Measurements from ENCODE around the gene MYO19. TPM values are rescaled to one million over a fixed set of nuclear protein-coding genes. Genes with fewer than 3 reads are reported as not detected.

Gene MYO19
- total RNA-seq, 1 experiment from 2014 or later: 167 TPM

- ChIA-PET CTCF (interaction anchor here (0.6 to 2.3 kb wide), 4 partner anchors 11 to 58 kb away, joined by 3 to 16 read pairs (median 4); partner anchors contain the start of genes MRM1, MYO19 and PIGW), POLR2A (interaction anchor here (0.9 to 2.8 kb wide), 4 partner anchors 9 to 59 kb away, joined by 3 to 30 read pairs (median 5); partner anchors contain the start of genes MRM1, MYO19, PIGW and ZNHIT3), RAD21 (ENCODE audit: low non-redundant PET in 1 of 2, low total read pairs in 2 of 2, uncharacterized antibody in 2 of 2, unreplicated experiment in 2 of 2) (interaction anchor here in 1 of 2 experiments (1.2 kb wide), 1 partner anchor 56 kb away, joined by 5 read pairs; the partner anchor contains the start of gene MRM1)
- Histone ChIP-seq H2AFZ (ENCODE audit: low read depth, low read length, poor library complexity, severe bottlenecking) (no peak overlapping the region), H4K20me1 (ENCODE audit: insufficient read depth) (no peaks in the 10 kb centered on the region; the same call in 1 of the 2 replicates), H3K36me3 (ENCODE audit: control insufficient read depth in 1 of 2, insufficient read depth in 2 of 2, low read length in 2 of 2) (peaks cover 0 to 6% of the 10 kb centered on the region in 2 experiments; a peak in 2 of 4 replicates), H3K79me2 (ENCODE audit: insufficient read depth, low read length) (peaks cover 70% of the 10 kb centered on the region), H3K9me2 (ENCODE audit: insufficient read depth) (no peaks in the 10 kb centered on the region), H3K9me3 (ENCODE audit: control insufficient read depth in 1 of 2, insufficient read depth in 1 of 2, low read depth in 1 of 2, low read length in 2 of 2) (no peaks in the 10 kb centered on the region), H3K4me3 (replicated peaks in 1 of 2; ENCODE audit: low read depth in 1 of 2, low read length in 2 of 2) (peak overlapping the region; percentile 80 to 97), H3K9ac (ENCODE audit: low read length) (peak overlapping the region; percentile 95), H3K27me3 (ENCODE audit: insufficient read depth, low read length) (no peaks in the 10 kb centered on the region), H3K27ac (ENCODE audit: low read depth, low read length) (peak overlapping the region; percentile 86), H3K4me2 (ENCODE audit: low read length) (peak overlapping the region; percentile 97), H3K4me1 (ENCODE audit: control insufficient read depth in 1 of 2, insufficient read depth in 2 of 2, low read length in 2 of 2) (peaks cover 11 to 26% of the 10 kb centered on the region in 2 experiments; a peak in 3 of 4 replicates)
- DNase-seq (ENCODE audit: low read depth, low spot score) (peak; percentile 93), ATAC-seq (peak; percentile 83)
- no TSS peak for BruUV-seq (replicated peaks)
- intact Hi-C loops (cut with micrococcal nuclease): loop anchor here (1.0 to 5.0 kb wide), 2 partner anchors 11 to 57 kb away; partner anchors contain the start of genes MRM1, MYO19 and PIGW
- TF ChIP-seq TCF7L2 (IDR thresholded peaks at IDR 0.05; ENCODE audit: borderline replicate concordance, extremely low read depth, insufficient read depth, insufficient read length) (peak; percentile 25), SRF (IDR thresholded peaks at IDR 0.05; ENCODE audit: low read depth) (no peak), EZH2phosphoT487 (IDR thresholded peaks at IDR 0.05; ENCODE audit: borderline replicate concordance) (no peak), EZH2 (IDR thresholded peaks at IDR 0.05) (no peak), RAD21 (IDR thresholded peaks at IDR 0.05; ENCODE audit: low read depth) (no peak), JUND (IDR thresholded peaks at IDR 0.05) (no peak), CEBPB (IDR thresholded peaks at IDR 0.05; ENCODE audit: low read depth) (peak; percentile 86), FOSL1 (IDR thresholded peaks at IDR 0.05; ENCODE audit: low read depth) (no peak), CBX3 (IDR thresholded peaks at IDR 0.05; ENCODE audit: low read depth) (no peak), SP1 (IDR thresholded peaks at IDR 0.05; ENCODE audit: low read depth) (peak; percentile 64), ELF1 (IDR thresholded peaks at IDR 0.05; ENCODE audit: borderline replicate concordance, low read depth) (no peak), ZFX (IDR thresholded peaks at IDR 0.05) (peak; percentile 90), EGR1 (IDR thresholded peaks at IDR 0.05; ENCODE audit: low read depth) (no peak), ZNF274 (IDR thresholded peaks at IDR 0.05; ENCODE audit: low read depth, low read length) (no peak), YY1 (IDR thresholded peaks at IDR 0.05; ENCODE audit: extremely low read depth, insufficient replicate concordance, low read depth, low read length) (peak; percentile 73), POLR2AphosphoS5 (IDR thresholded peaks at IDR 0.05; ENCODE audit: low read depth, low read length) (peak; percentile 75; the same call in 1 of the 2 replicates), MAX (IDR thresholded peaks at IDR 0.05) (peak; percentile 80), POLR2A (IDR thresholded peaks at IDR 0.05; ENCODE audit: borderline replicate concordance, extremely low read depth, insufficient read depth, insufficient read length) (no peak), SIN3A (IDR thresholded peaks at IDR 0.05; ENCODE audit: low read depth) (peak; percentile 34; the same call in 1 of the 2 replicates)
- TF ChIP-seq, protein P1, sequence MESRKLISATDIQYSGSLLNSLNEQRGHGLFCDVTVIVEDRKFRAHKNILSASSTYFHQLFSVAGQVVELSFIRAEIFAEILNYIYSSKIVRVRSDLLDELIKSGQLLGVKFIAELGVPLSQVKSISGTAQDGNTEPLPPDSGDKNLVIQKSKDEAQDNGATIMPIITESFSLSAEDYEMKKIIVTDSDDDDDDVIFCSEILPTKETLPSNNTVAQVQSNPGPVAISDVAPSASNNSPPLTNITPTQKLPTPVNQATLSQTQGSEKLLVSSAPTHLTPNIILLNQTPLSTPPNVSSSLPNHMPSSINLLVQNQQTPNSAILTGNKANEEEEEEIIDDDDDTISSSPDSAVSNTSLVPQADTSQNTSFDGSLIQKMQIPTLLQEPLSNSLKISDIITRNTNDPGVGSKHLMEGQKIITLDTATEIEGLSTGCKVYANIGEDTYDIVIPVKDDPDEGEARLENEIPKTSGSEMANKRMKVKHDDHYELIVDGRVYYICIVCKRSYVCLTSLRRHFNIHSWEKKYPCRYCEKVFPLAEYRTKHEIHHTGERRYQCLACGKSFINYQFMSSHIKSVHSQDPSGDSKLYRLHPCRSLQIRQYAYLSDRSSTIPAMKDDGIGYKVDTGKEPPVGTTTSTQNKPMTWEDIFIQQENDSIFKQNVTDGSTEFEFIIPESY (IDR thresholded peaks at IDR 0.05; ENCODE audit: extremely low read depth, insufficient replicate concordance, low read length): peak; percentile 92
- TF ChIP-seq, protein P2, sequence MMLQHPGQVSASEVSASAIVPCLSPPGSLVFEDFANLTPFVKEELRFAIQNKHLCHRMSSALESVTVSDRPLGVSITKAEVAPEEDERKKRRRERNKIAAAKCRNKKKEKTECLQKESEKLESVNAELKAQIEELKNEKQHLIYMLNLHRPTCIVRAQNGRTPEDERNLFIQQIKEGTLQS (IDR thresholded peaks at IDR 0.05): no peak
- TF ChIP-seq, protein P3, sequence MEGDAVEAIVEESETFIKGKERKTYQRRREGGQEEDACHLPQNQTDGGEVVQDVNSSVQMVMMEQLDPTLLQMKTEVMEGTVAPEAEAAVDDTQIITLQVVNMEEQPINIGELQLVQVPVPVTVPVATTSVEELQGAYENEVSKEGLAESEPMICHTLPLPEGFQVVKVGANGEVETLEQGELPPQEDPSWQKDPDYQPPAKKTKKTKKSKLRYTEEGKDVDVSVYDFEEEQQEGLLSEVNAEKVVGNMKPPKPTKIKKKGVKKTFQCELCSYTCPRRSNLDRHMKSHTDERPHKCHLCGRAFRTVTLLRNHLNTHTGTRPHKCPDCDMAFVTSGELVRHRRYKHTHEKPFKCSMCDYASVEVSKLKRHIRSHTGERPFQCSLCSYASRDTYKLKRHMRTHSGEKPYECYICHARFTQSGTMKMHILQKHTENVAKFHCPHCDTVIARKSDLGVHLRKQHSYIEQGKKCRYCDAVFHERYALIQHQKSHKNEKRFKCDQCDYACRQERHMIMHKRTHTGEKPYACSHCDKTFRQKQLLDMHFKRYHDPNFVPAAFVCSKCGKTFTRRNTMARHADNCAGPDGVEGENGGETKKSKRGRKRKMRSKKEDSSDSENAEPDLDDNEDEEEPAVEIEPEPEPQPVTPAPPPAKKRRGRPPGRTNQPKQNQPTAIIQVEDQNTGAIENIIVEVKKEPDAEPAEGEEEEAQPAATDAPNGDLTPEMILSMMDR (IDR thresholded peaks at IDR 0.05 in 2 of 3, conservative IDR thresholded peaks at IDR 0.05 in 1 of 3; ENCODE audit: borderline replicate concordance in 1 of 3, insufficient read depth in 1 of 3, low read depth in 2 of 3, low read length in 2 of 3): no peak
These were observed 11.1 kb upstream of the MYO19 start for GRCh38 chr17:36545465-36546417.

Data from HCT116 (cell line).